Measurements from ENCODE around the gene UBR3. TPM values are rescaled to one million over a fixed set of nuclear protein-coding genes. Genes with fewer than 3 reads are reported as not detected.
A peak's percentile ranks its signal among the peaks of the same experiment; 100 is the strongest.

Gene UBR3, protein sequence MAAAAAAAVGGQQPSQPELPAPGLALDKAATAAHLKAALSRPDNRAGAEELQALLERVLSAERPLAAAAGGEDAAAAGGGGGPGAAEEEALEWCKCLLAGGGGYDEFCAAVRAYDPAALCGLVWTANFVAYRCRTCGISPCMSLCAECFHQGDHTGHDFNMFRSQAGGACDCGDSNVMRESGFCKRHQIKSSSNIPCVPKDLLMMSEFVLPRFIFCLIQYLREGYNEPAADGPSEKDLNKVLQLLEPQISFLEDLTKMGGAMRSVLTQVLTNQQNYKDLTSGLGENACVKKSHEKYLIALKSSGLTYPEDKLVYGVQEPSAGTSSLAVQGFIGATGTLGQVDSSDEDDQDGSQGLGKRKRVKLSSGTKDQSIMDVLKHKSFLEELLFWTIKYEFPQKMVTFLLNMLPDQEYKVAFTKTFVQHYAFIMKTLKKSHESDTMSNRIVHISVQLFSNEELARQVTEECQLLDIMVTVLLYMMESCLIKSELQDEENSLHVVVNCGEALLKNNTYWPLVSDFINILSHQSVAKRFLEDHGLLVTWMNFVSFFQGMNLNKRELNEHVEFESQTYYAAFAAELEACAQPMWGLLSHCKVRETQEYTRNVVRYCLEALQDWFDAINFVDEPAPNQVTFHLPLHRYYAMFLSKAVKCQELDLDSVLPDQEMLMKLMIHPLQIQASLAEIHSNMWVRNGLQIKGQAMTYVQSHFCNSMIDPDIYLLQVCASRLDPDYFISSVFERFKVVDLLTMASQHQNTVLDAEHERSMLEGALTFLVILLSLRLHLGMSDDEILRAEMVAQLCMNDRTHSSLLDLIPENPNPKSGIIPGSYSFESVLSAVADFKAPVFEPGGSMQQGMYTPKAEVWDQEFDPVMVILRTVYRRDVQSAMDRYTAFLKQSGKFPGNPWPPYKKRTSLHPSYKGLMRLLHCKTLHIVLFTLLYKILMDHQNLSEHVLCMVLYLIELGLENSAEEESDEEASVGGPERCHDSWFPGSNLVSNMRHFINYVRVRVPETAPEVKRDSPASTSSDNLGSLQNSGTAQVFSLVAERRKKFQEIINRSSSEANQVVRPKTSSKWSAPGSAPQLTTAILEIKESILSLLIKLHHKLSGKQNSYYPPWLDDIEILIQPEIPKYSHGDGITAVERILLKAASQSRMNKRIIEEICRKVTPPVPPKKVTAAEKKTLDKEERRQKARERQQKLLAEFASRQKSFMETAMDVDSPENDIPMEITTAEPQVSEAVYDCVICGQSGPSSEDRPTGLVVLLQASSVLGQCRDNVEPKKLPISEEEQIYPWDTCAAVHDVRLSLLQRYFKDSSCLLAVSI (N-terminal part only)
- total RNA-seq: 172 TPM
- polyA plus RNA-seq: 19.7 TPM

DNA sequence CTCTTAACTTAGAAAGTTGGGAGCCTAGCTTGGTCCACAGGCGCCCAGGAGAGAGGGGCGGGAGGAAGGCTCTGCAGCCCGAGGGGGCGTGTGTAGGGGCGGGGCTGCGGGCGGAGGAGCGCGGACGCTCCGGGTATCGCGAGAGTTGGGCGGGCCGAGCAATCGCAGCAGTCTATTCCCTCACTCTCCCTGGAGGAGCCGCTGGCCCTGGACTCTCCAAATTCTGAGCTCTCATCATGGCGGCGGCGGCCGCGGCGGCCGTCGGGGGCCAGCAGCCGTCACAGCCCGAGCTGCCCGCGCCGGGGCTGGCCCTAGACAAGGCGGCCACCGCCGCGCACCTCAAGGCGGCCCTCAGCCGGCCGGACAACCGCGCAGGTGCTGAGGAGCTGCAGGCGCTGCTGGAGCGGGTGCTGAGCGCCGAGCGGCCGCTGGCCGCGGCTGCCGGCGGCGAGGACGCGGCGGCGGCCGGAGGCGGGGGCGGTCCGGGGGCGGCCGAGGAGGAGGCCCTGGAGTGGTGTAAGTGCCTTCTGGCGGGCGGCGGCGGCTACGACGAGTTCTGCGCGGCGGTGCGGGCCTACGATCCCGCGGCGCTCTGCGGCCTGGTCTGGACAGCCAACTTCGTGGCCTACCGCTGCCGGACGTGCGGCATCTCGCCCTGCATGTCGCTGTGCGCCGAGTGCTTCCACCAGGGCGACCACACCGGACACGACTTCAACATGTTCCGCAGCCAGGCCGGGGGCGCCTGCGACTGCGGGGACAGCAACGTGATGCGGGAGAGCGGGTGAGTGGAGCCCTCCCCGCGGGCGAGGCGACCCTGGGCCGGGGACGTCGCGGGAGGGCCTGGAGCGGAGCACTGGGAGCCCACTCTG is at the start of gene UBR3:
UBR3 (plus strand) TSS at position 183 of the 869 bp plus-strand sequence; CDS start at position 237, 54 bp downstream.
- peak; percentile 84 for DNase-seq (ENCODE audit: extremely low spot score)
- WGBS: under 1% methylated on average over 104 of the region's 104 CpGs
- no peaks in the 10 kb centered on the region for H3K36me3 ChIP-seq (ENCODE audit: insufficient read depth)
- peak within 1 kb of the TSS; percentile 87 for H3K27ac ChIP-seq (ENCODE audit: low read depth)
- peaks cover 1% of the 10 kb centered on the region for H3K4me1 ChIP-seq (ENCODE audit: insufficient read depth)
- peak within 1 kb of the TSS; percentile 89 for H3K4me3 ChIP-seq (ENCODE audit: low read depth, low read length)

DNA sequence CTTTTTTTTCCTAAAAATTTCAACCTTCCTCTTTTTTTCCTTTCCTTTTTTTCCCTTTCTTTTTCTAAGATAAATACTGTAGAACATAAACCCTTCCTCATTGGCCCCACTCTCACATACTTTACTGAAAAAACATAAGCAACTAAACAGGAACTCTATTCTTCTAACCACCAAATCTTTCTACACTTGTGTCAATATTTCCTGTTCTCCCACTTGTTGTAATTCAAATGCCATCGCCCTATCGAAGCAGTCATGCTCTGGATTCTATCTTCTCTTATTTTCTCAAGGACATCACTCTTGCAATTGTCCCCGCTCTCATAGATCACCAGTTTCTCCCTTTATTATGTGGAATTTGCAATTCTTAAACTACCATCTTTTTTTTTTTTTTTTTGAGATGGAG is 48.8 kb upstream of the UBR3 start:
- H3K4me1 ChIP-seq (ENCODE audit: insufficient read depth): no peaks in the 10 kb centered on the region
- DNase-seq (ENCODE audit: extremely low spot score): no peak
- H3K36me3 ChIP-seq (ENCODE audit: insufficient read depth): no peaks in the 10 kb centered on the region
- WGBS: 90% methylated on average over 3 of the region's 3 CpGs
- no peak overlapping the region for H3K27ac ChIP-seq (ENCODE audit: low read depth)
- H3K4me3 ChIP-seq (ENCODE audit: low read depth, low read length): no peak overlapping the region

DNA sequence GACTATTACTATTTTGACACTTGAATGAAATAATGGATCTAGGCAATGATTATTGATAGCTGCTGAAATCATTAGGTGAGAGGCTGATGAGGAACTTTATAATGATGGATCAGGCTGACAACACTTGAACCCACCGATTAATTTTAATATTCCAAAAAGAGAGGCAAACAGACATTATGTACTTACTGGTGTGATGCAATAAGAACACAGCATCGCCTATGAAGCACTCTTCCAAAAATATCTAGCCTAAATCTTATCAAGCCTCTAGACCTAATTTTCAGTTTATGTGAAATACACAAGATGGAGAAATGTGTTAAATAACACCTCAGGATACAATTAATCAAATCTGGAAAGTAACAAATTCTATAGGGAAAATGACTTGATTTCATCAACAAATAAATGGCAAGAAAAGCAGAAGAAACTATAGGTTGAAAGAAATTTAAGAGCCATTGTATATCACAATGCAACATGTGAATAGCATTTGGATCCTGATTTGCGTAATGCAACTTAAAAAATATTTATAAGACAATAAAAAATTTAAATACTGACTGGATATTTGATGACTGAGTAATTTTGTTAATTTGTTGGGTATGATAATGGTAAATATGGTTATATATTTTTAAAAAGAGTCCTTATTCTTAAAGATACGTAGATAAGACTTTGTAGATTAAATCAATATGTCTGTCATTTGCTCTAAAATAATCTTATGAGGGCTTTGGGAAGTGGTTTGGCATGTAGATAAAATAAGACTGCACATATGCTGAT is 45.8 kb upstream of the UBR3 start:
- no peak for DNase-seq (ENCODE audit: extremely low spot score)
- 93% methylated on average over 4 of the region's 4 CpGs for WGBS
- Histone ChIP-seq H3K36me3 (ENCODE audit: insufficient read depth) (no peaks in the 10 kb centered on the region), H3K27ac (ENCODE audit: low read depth) (no peak overlapping the region), H3K4me3 (ENCODE audit: low read depth, low read length) (no peak overlapping the region), H3K4me1 (ENCODE audit: insufficient read depth) (no peaks in the 10 kb centered on the region)

DNA sequence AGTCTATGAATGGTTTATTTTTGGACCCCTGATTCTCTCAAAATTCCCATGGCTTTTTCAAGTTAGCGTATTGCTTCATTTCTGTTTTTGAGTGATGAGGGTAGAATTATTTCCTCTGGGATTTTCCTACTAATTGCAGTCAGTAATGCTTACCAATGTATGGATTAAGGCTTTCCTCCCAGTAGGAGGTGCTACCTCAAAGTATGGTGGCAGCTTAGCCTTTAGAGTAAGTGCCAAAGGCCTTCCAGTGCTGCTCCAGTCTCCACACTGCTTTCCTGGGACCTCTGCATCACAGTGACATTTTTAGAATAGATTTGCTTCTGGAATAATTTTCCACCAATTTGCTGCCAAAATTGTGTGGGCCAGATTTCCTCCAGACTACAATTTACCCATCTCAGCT is 44.7 kb upstream of the UBR3 start:
- Histone ChIP-seq H3K4me1 (ENCODE audit: insufficient read depth) (no peaks in the 10 kb centered on the region), H3K27ac (ENCODE audit: low read depth) (no peak overlapping the region), H3K36me3 (ENCODE audit: insufficient read depth) (no peaks in the 10 kb centered on the region), H3K4me3 (ENCODE audit: low read depth, low read length) (no peak overlapping the region)
- no peak for DNase-seq (ENCODE audit: extremely low spot score)
- WGBS: 97% methylated on average over 1 of the region's 1 CpG

DNA sequence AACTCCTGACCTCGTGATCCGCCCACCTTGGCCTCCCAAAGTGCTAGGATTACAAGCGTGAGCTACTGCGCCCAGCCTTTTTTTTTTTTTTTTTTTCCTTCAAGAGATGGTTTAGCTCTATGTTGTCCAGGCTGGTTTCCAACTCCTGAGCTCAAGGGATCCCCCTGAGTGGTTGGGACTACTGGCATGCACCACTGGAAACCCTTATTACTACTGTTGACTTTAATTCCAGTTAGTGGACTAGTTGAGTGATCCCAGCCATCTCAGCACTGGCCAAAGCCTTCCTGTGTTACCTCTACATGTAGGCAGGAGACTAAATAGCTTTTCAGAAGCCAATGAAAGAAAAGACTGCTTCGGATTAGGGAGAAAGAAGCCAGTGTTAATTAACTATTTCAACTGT is 36.7 kb upstream of the UBR3 start:
- Histone ChIP-seq H3K4me3 (ENCODE audit: low read depth, low read length) (no peak overlapping the region), H3K36me3 (ENCODE audit: insufficient read depth) (no peaks in the 10 kb centered on the region), H3K27ac (ENCODE audit: low read depth) (no peak overlapping the region), H3K4me1 (ENCODE audit: insufficient read depth) (no peaks in the 10 kb centered on the region)
- 83% methylated on average over 5 of the region's 5 CpGs for WGBS
- no peak for DNase-seq (ENCODE audit: extremely low spot score)

DNA sequence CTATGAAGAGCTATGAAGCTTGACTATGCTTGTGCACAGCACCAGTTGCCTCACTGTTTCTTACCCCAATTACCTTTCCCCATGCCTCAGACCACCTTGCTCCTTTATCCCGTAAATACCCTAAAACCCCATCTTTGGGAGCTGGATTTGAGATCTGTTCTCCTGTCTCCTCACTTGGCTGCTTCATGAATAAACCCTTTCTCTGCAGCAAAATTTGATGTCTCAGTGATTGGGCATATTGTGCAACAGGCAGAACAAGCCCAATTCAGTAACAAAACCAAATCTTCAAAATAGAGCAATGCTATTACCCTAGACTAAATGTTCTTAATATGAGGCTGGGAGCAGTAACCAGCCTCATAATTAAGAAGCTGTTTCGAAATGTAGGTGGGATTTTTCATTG is 32.1 kb upstream of the UBR3 start:
- WGBS: 92% methylated on average over 2 of the region's 2 CpGs
- Histone ChIP-seq H3K27ac (ENCODE audit: low read depth) (no peak overlapping the region), H3K4me1 (ENCODE audit: insufficient read depth) (no peaks in the 10 kb centered on the region), H3K36me3 (ENCODE audit: insufficient read depth) (no peaks in the 10 kb centered on the region), H3K4me3 (ENCODE audit: low read depth, low read length) (no peak overlapping the region)
- no peak for DNase-seq (ENCODE audit: extremely low spot score)

DNA sequence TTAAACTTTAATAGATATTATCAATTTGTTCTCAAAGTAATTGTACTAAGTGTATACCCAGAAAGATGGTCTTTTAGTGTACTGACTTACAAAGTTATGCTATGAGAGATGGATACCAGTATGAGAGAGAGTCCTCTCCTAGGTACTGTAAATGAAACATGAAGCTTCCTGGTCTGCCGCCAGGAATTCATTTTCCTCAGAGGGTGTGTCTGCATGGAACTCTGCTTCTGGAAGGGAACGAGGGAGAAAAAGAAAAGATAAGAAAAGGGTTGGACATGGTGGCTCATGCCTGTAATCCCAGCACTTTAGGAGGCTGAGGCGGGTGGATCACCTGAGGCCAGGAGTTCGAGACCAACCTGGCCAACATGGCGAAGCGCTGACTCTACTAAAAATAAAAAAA is 30.8 kb upstream of the UBR3 start:
- no peak overlapping the region for H3K27ac ChIP-seq (ENCODE audit: low read depth)
- no peaks in the 10 kb centered on the region for H3K36me3 ChIP-seq (ENCODE audit: insufficient read depth)
- DNase-seq (ENCODE audit: extremely low spot score): no peak
- no peak overlapping the region for H3K4me3 ChIP-seq (ENCODE audit: low read depth, low read length)
- 76% methylated on average over 6 of the region's 6 CpGs for WGBS
- H3K4me1 ChIP-seq (ENCODE audit: insufficient read depth): no peaks in the 10 kb centered on the region

DNA sequence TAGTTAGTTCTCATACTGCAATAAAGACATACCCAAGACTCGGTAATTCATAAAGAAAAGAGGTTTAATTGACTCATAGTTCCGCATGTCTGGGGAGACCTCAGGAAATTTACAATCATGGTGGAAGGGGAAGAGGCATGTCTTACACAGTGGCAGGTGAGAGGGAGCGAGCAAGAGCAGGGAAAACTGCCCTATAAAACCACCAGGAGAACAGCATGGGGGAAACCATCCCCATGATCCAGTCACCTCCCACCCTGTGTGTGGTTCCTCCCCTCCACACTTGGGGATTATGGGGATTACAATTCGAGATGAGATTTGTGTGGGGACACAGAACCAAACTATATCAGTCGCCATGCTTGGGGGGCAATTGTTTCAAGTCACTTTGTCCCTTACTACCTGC is 29.7 kb upstream of the UBR3 start:
- no peaks in the 10 kb centered on the region for H3K4me1 ChIP-seq (ENCODE audit: insufficient read depth)
- WGBS: 84% methylated on average over 5 of the region's 5 CpGs
- H3K4me3 ChIP-seq (ENCODE audit: low read depth, low read length): no peak overlapping the region
- DNase-seq (ENCODE audit: extremely low spot score): no peak
- H3K36me3 ChIP-seq (ENCODE audit: insufficient read depth): peaks cover 3% of the 10 kb centered on the region
- H3K27ac ChIP-seq (ENCODE audit: low read depth): no peak overlapping the region

DNA sequence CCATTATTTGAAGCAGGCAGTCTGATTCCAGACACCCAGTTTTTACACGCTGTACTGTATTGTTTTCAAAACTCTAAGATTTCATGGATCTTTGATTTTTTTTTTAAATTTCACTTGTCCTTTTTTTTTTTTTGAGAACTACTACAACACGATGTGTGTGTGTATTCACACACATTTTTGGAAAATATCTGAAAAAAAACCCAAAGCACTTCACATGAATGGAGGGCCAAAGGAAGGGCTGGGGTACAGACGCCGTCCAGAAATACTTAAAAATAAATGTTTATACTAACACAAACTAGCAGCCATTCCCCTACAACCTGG is 28.9 kb upstream of the UBR3 start:
- no peaks in the 10 kb centered on the region for H3K4me1 ChIP-seq (ENCODE audit: insufficient read depth)
- H3K4me3 ChIP-seq (ENCODE audit: low read depth, low read length): peak overlapping the region; percentile 96
- peaks cover 3% of the 10 kb centered on the region for H3K36me3 ChIP-seq (ENCODE audit: insufficient read depth)
- H3K27ac ChIP-seq (ENCODE audit: low read depth): no peak overlapping the region
- WGBS: 8% methylated on average over 4 of the region's 4 CpGs
- no peak for DNase-seq (ENCODE audit: extremely low spot score)

DNA sequence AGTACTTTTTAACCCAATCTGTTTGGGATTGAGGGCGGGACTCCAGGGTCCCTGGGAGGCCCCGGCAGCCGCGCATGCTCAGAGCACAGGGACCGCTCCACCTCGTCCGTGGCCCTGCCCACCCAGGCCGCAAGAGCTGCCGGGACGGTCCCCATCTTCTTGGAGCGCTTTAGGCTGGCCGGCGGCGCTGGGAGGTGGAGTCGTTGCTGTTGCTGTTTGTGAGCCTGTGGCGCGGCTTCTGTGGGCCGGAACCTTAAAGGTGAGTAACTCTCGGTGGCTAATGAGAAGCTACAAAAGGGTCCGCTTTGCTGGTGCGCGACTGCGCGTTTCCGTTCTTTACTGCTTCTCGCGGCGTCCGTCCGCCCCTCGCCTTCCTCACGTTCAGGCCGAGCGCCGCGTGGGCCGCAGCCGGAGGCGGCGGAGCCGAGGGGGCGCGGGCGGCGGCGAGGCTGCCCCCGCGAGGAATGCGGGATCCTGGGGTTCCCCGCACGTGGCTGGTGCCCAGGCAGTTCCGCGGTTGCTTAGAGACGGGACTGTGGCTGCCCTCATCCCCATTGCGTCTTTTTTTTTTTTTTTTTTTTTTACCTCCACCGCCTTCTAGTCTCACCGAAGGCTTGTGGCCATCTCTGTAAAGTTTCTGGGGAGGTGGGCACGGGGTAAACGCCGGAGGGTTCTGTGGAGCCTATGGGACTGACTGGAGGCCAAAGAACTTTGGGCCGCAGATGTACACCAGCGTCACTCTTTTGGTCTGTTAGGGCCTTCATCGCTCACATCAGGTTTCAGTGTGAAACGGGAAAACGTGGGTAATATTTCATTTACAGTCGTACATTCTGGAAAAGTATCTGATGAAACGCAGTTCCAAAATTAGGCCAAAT is 28.3 kb upstream of the UBR3 start, which contains the start of gene SSB:
SSB (plus strand) TSS at position 154 of the 875 bp plus-strand sequence. CDS start 2,090 bp downstream, outside the sequence.
- peak within 1 kb of the TSS; percentile 71 for H3K27ac ChIP-seq (ENCODE audit: low read depth)
- H3K36me3 ChIP-seq (ENCODE audit: insufficient read depth): peaks cover 3% of the 10 kb centered on the region
- peak; percentile 81 for DNase-seq (ENCODE audit: extremely low spot score)
- WGBS: under 1% methylated on average over 67 of the region's 67 CpGs
- no peaks in the 10 kb centered on the region for H3K4me1 ChIP-seq (ENCODE audit: insufficient read depth)
- peak within 1 kb of the TSS; percentile 96 for H3K4me3 ChIP-seq (ENCODE audit: low read depth, low read length)

DNA sequence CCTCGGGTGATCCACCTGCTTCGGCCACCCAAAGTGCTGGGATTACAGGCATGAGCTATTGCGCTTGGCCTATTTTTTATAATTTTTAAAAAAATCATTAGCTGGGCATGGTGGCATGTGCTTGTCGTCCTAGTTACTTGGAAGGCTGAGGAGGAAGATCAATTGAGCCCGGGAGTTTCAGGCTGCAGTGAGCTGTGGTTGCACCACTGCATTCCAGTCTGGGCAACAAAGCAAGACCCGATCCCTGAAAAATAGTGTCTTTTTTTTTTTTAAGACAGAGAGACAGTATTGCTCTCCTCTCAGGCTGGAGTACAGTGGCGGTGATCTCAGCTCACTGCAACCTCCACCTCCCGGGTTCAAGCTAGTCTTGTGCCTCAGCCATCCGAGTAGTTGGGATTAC is 23.8 kb upstream of the UBR3 start:
- peaks cover 6% of the 10 kb centered on the region for H3K36me3 ChIP-seq (ENCODE audit: insufficient read depth)
- WGBS: 92% methylated on average over 9 of the region's 9 CpGs
- no peaks in the 10 kb centered on the region for H3K4me1 ChIP-seq (ENCODE audit: insufficient read depth)
- DNase-seq (ENCODE audit: extremely low spot score): no peak
- H3K4me3 ChIP-seq (ENCODE audit: low read depth, low read length): no peak overlapping the region
- no peak overlapping the region for H3K27ac ChIP-seq (ENCODE audit: low read depth)
